Measurements from ENCODE around the gene KMT2C.
"Not testable (repeated sequence)": the region's sequence is repeated elsewhere in the genome, so short reads cannot be mapped to it uniquely, and the experiment has no call there.

Gene KMT2C

GRCh38 chr7:152284998-152285397 is 150.8 kb downstream of the KMT2C start:
- not testable (repeated sequence) for H3K9me3 ChIP-seq (ENCODE audit: control insufficient read depth, low read length)

GRCh38 chr7:152277687-152278086 is 158.1 kb downstream of the KMT2C start:
- not testable (repeated sequence) for H3K4me1 ChIP-seq (ENCODE audit: control insufficient read depth, insufficient read depth, low read length); H3K9me3 ChIP-seq (ENCODE audit: control insufficient read depth, low read length); H3K36me3 ChIP-seq (ENCODE audit: control insufficient read depth, insufficient read depth, low read length, severe bottlenecking); H3K27me3 ChIP-seq (replicated peaks; ENCODE audit: control insufficient read depth, insufficient read depth, low read length); H3K4me3 ChIP-seq (ENCODE audit: low read length); DNase-seq (ENCODE audit: low read depth); H3K9ac ChIP-seq (ENCODE audit: low read length)

More at GRCh38 chr7:152284998-152285397, 150.8 kb downstream of the KMT2C start:
- H3K27me3 ChIP-seq (replicated peaks; ENCODE audit: control insufficient read depth, insufficient read depth, low read length); H3K4me1 ChIP-seq (ENCODE audit: control insufficient read depth, insufficient read depth, low read length); H3K4me3 ChIP-seq (ENCODE audit: low read length); H3K9ac ChIP-seq (ENCODE audit: low read length); DNase-seq (ENCODE audit: low read depth): not testable (repeated sequence)
- H3K36me3 ChIP-seq (ENCODE audit: control insufficient read depth, insufficient read depth, low read length, severe bottlenecking), result peaks cover 12% of the 10 kb centered on the region

GRCh38 chr7:152270427-152270826 is 165.4 kb downstream of the KMT2C start:
- H3K4me3 ChIP-seq (ENCODE audit: low read length); H3K4me1 ChIP-seq (ENCODE audit: control insufficient read depth, insufficient read depth, low read length); H3K9me3 ChIP-seq (ENCODE audit: control insufficient read depth, low read length); H3K27me3 ChIP-seq (replicated peaks; ENCODE audit: control insufficient read depth, insufficient read depth, low read length); H3K9ac ChIP-seq (ENCODE audit: low read length): not testable (repeated sequence)
- peaks cover 12% of the 10 kb centered on the region for H3K36me3 ChIP-seq (ENCODE audit: control insufficient read depth, insufficient read depth, low read length, severe bottlenecking)
- DNase-seq (ENCODE audit: low read depth), result peak; percentile 14

- not testable (repeated sequence) for H3K4me1 ChIP-seq (ENCODE audit: control insufficient read depth, insufficient read depth, low read length); H3K9me3 ChIP-seq (ENCODE audit: control insufficient read depth, low read length); DNase-seq (ENCODE audit: low read depth); H3K27me3 ChIP-seq (replicated peaks; ENCODE audit: control insufficient read depth, insufficient read depth, low read length); H3K4me3 ChIP-seq (ENCODE audit: low read length); H3K9ac ChIP-seq (ENCODE audit: low read length)
- peaks cover 17% of the 10 kb centered on the region for H3K36me3 ChIP-seq (ENCODE audit: control insufficient read depth, insufficient read depth, low read length, severe bottlenecking)
Observed at GRCh38 chr7:152266859-152267258, 168.9 kb downstream of the KMT2C start.

- not testable (repeated sequence) for DNase-seq (ENCODE audit: low read depth); H3K4me1 ChIP-seq (ENCODE audit: control insufficient read depth, insufficient read depth, low read length); H3K9ac ChIP-seq (ENCODE audit: low read length); H3K9me3 ChIP-seq (ENCODE audit: control insufficient read depth, low read length); H3K4me3 ChIP-seq (ENCODE audit: low read length); H3K27me3 ChIP-seq (replicated peaks; ENCODE audit: control insufficient read depth, insufficient read depth, low read length)
- H3K36me3 ChIP-seq (ENCODE audit: control insufficient read depth, insufficient read depth, low read length, severe bottlenecking), result peaks cover 18% of the 10 kb centered on the region
Observed at GRCh38 chr7:152264915-152265314, 170.9 kb downstream of the KMT2C start.

GRCh38 chr7:152262146-152262545 is 173.7 kb downstream of the KMT2C start:
- H3K4me1 ChIP-seq (ENCODE audit: control insufficient read depth, insufficient read depth, low read length); H3K27me3 ChIP-seq (replicated peaks; ENCODE audit: control insufficient read depth, insufficient read depth, low read length); DNase-seq (ENCODE audit: low read depth); H3K9me3 ChIP-seq (ENCODE audit: control insufficient read depth, low read length); H3K4me3 ChIP-seq (ENCODE audit: low read length); H3K9ac ChIP-seq (ENCODE audit: low read length): not testable (repeated sequence)
- peaks cover 18% of the 10 kb centered on the region for H3K36me3 ChIP-seq (ENCODE audit: control insufficient read depth, insufficient read depth, low read length, severe bottlenecking)

GRCh38 chr7:152259645-152260044 is 176.2 kb downstream of the KMT2C start:
- DNase-seq (ENCODE audit: low read depth), result peak; percentile 26
- not testable (repeated sequence) for H3K4me3 ChIP-seq (ENCODE audit: low read length); H3K9me3 ChIP-seq (ENCODE audit: control insufficient read depth, low read length); H3K9ac ChIP-seq (ENCODE audit: low read length); H3K4me1 ChIP-seq (ENCODE audit: control insufficient read depth, insufficient read depth, low read length); H3K27me3 ChIP-seq (replicated peaks; ENCODE audit: control insufficient read depth, insufficient read depth, low read length)
- H3K36me3 ChIP-seq (ENCODE audit: control insufficient read depth, insufficient read depth, low read length, severe bottlenecking), result peaks cover 18% of the 10 kb centered on the region

- not testable (repeated sequence) for DNase-seq (ENCODE audit: low read depth); H3K4me1 ChIP-seq (ENCODE audit: control insufficient read depth, insufficient read depth, low read length); H3K9me3 ChIP-seq (ENCODE audit: control insufficient read depth, low read length); H3K27me3 ChIP-seq (replicated peaks; ENCODE audit: control insufficient read depth, insufficient read depth, low read length); H3K4me3 ChIP-seq (ENCODE audit: low read length); H3K9ac ChIP-seq (ENCODE audit: low read length)
- H3K36me3 ChIP-seq (ENCODE audit: control insufficient read depth, insufficient read depth, low read length, severe bottlenecking), result peaks cover 36% of the 10 kb centered on the region
Observed at GRCh38 chr7:152247851-152248250, 188.0 kb downstream of the KMT2C start.

GRCh38 chr7:152245417-152245816 is 190.4 kb downstream of the KMT2C start:
- not testable (repeated sequence) for H3K4me3 ChIP-seq (ENCODE audit: low read length); H3K4me1 ChIP-seq (ENCODE audit: control insufficient read depth, insufficient read depth, low read length); DNase-seq (ENCODE audit: low read depth); H3K9ac ChIP-seq (ENCODE audit: low read length); H3K9me3 ChIP-seq (ENCODE audit: control insufficient read depth, low read length); H3K27me3 ChIP-seq (replicated peaks; ENCODE audit: control insufficient read depth, insufficient read depth, low read length)
- H3K36me3 ChIP-seq (ENCODE audit: control insufficient read depth, insufficient read depth, low read length, severe bottlenecking), result peaks cover 17% of the 10 kb centered on the region

GRCh38 chr7:152243464-152243863 is 192.3 kb downstream of the KMT2C start:
- not testable (repeated sequence) for H3K4me1 ChIP-seq (ENCODE audit: control insufficient read depth, insufficient read depth, low read length); H3K4me3 ChIP-seq (ENCODE audit: low read length); H3K36me3 ChIP-seq (ENCODE audit: control insufficient read depth, insufficient read depth, low read length, severe bottlenecking); DNase-seq (ENCODE audit: low read depth); H3K9ac ChIP-seq (ENCODE audit: low read length); H3K9me3 ChIP-seq (ENCODE audit: control insufficient read depth, low read length); H3K27me3 ChIP-seq (replicated peaks; ENCODE audit: control insufficient read depth, insufficient read depth, low read length)

GRCh38 chr7:152241301-152241700 is 194.5 kb downstream of the KMT2C start:
- not testable (repeated sequence) for H3K27me3 ChIP-seq (replicated peaks; ENCODE audit: control insufficient read depth, insufficient read depth, low read length); H3K4me1 ChIP-seq (ENCODE audit: control insufficient read depth, insufficient read depth, low read length); H3K4me3 ChIP-seq (ENCODE audit: low read length); H3K36me3 ChIP-seq (ENCODE audit: control insufficient read depth, insufficient read depth, low read length, severe bottlenecking); H3K9ac ChIP-seq (ENCODE audit: low read length); DNase-seq (ENCODE audit: low read depth); H3K9me3 ChIP-seq (ENCODE audit: control insufficient read depth, low read length)

GRCh38 chr7:152236306-152236705 is 199.5 kb downstream of the KMT2C start:
- H3K4me3 ChIP-seq (ENCODE audit: low read length); H3K4me1 ChIP-seq (ENCODE audit: control insufficient read depth, insufficient read depth, low read length); H3K9me3 ChIP-seq (ENCODE audit: control insufficient read depth, low read length); H3K36me3 ChIP-seq (ENCODE audit: control insufficient read depth, insufficient read depth, low read length, severe bottlenecking); H3K9ac ChIP-seq (ENCODE audit: low read length); DNase-seq (ENCODE audit: low read depth); H3K27me3 ChIP-seq (replicated peaks; ENCODE audit: control insufficient read depth, insufficient read depth, low read length): not testable (repeated sequence)

Measured in adipocyte (in vitro differentiated cells).